Stimulated activated naive CD8-positive, alpha-beta T cell treated with anti-CD3 and anti-CD28 coated beads, Interleukin-15, amount 100 ng/mL, for 72 hours (primary cell): ENCODE results near the gene ZNF439.
"Not testable (repeated sequence)": the region's sequence is repeated elsewhere in the genome, so short reads cannot be mapped to it uniquely, and the experiment has no call there.

ENCODE experiments used
- ATAC-seq: fragments of 150-1000 bp; cut with Tn5 transposase; 2 replicates; pipeline ENCODE4 v1.10.0; 2021; ENCODE audit warnings: mild to moderate bottlenecking, moderate library complexity
- DNase-seq, 2 donors: peaks; one replicate each; pipeline ENCODE4 v3.0.0; 2021 to 2022
- H3K27ac Mint-ChIP-seq, 2 donors: one replicate each; pipeline ENCODE4 v1.8.0; 2022; ENCODE audit warnings: mild to moderate bottlenecking in 2 of 2, mixed read lengths in 2 of 2, moderate library complexity in 2 of 2
- H3K27me3 Mint-ChIP-seq: one replicate; pipeline ENCODE4 v1.8.0; 2022; ENCODE audit warnings: mixed read lengths
- H3K4me1 Mint-ChIP-seq: one replicate; pipeline ENCODE4 v1.8.0; 2022; ENCODE audit warnings: mild to moderate bottlenecking, mixed read lengths
- H3K4me3 Mint-ChIP-seq, 2 donors: one replicate each; pipeline ENCODE4 v1.8.0; 2022; ENCODE audit warnings: mild to moderate bottlenecking in 2 of 2, mixed read lengths in 2 of 2, moderate library complexity in 1 of 2
- H3K9me3 Mint-ChIP-seq, 2 donors: one replicate each; pipeline ENCODE4 v1.8.0; 2022; ENCODE audit warnings: mixed read lengths in 2 of 2

The ZNF439 gene

GRCh38 chr19:11850289-11850688, 1.8 kb downstream of the ZNF439 start:
- DNase-seq, H3K27ac Mint-ChIP-seq, ATAC-seq, H3K27me3 Mint-ChIP-seq: not testable (repeated sequence)
- Mint-ChIP-seq H3K4me1 (peaks cover 33% of the 10 kb centered on the region), H3K9me3 (peaks cover 4 to 26% of the 10 kb centered on the region in 2 donors), H3K4me3 (peak overlapping the region in 1 of 2 donors; percentile 90)

GRCh38 chr19:11853358-11853757, 4.8 kb downstream of the ZNF439 start:
- Mint-ChIP-seq H3K27ac (no peak overlapping the region), H3K4me1 (peaks cover 23% of the 10 kb centered on the region), H3K4me3 (no peak overlapping the region), H3K27me3 (no peaks in the 10 kb centered on the region), H3K9me3 (peaks cover 24 to 49% of the 10 kb centered on the region in 2 donors)
- no peak for DNase-seq
- ATAC-seq, result no peak

- Mint-ChIP-seq H3K27ac (no peak overlapping the region), H3K9me3 (peaks cover 49 to 76% of the 10 kb centered on the region in 2 donors), H3K4me1 (no peaks in the 10 kb centered on the region), H3K4me3 (no peak overlapping the region), H3K27me3 (no peaks in the 10 kb centered on the region)
- no peak for DNase-seq
- no peak for ATAC-seq
These were observed 8.2 kb downstream of the ZNF439 start for GRCh38 chr19:11856596-11857250.

GRCh38 chr19:11860721-11861120, 12.2 kb downstream of the ZNF439 start:
- no peaks in the 10 kb centered on the region for H3K4me1 Mint-ChIP-seq
- no peak overlapping the region for H3K4me3 Mint-ChIP-seq
- DNase-seq, result no peak
- no peak for ATAC-seq
- H3K27me3 Mint-ChIP-seq, result no peaks in the 10 kb centered on the region
- H3K27ac Mint-ChIP-seq, result no peak overlapping the region
- peaks cover 51 to 83% of the 10 kb centered on the region in 2 donors for H3K9me3 Mint-ChIP-seq

GRCh38 chr19:11861301-11861700, 12.8 kb downstream of the ZNF439 start:
- H3K27ac Mint-ChIP-seq, result no peak overlapping the region
- ATAC-seq (no peak), DNase-seq (no peak)
- no peaks in the 10 kb centered on the region for H3K4me1 Mint-ChIP-seq
- H3K27me3 Mint-ChIP-seq, result no peaks in the 10 kb centered on the region
- H3K4me3 Mint-ChIP-seq, result no peak overlapping the region
- H3K9me3 Mint-ChIP-seq, result peaks cover 49 to 77% of the 10 kb centered on the region in 2 donors

- not testable (repeated sequence) for H3K27me3 Mint-ChIP-seq, H3K27ac Mint-ChIP-seq, DNase-seq, ATAC-seq, H3K4me3 Mint-ChIP-seq, H3K4me1 Mint-ChIP-seq
- H3K9me3 Mint-ChIP-seq, result peaks cover 38 to 50% of the 10 kb centered on the region in 2 donors
These were observed 19.2 kb downstream of the ZNF439 start for GRCh38 chr19:11867766-11868165.

- Mint-ChIP-seq H3K4me1 (no peaks in the 10 kb centered on the region), H3K27me3 (no peaks in the 10 kb centered on the region), H3K4me3 (no peak overlapping the region), H3K9me3 (peaks cover 36 to 49% of the 10 kb centered on the region in 2 donors), H3K27ac (no peak overlapping the region)
- DNase-seq (no peak), ATAC-seq (no peak)
These were observed 19.7 kb downstream of the ZNF439 start for GRCh38 chr19:11868188-11868587.

GRCh38 chr19:11872624-11873023, 24.1 kb downstream of the ZNF439 start:
- no peak for DNase-seq
- peaks cover 27 to 33% of the 10 kb centered on the region in 2 donors for H3K9me3 Mint-ChIP-seq

GRCh38 chr19:11873762-11874161, 25.2 kb downstream of the ZNF439 start:
- H3K27me3 Mint-ChIP-seq, result no peaks in the 10 kb centered on the region
- no peak overlapping the region for H3K4me3 Mint-ChIP-seq
- ATAC-seq, result no peak
- H3K4me1 Mint-ChIP-seq, result no peaks in the 10 kb centered on the region
- no peak for DNase-seq
- peaks cover 15 to 21% of the 10 kb centered on the region in 2 donors for H3K9me3 Mint-ChIP-seq
- no peak overlapping the region for H3K27ac Mint-ChIP-seq

More at GRCh38 chr19:11872624-11873023, 24.1 kb downstream of the ZNF439 start:
- no peak for ATAC-seq
- Mint-ChIP-seq H3K4me3 (no peak overlapping the region), H3K27me3 (no peaks in the 10 kb centered on the region), H3K27ac (no peak overlapping the region), H3K4me1 (no peaks in the 10 kb centered on the region)

GRCh38 chr19:11879687-11880266, 31.3 kb downstream of the ZNF439 start:
- peak; percentile 73 for ATAC-seq
- not testable (repeated sequence) for H3K9me3 Mint-ChIP-seq, H3K27me3 Mint-ChIP-seq, H3K4me3 Mint-ChIP-seq, H3K27ac Mint-ChIP-seq, H3K4me1 Mint-ChIP-seq
- DNase-seq, result peak; percentile 33 to 41

GRCh38 chr19:11880598-11880997, 32.1 kb downstream of the ZNF439 start:
- Mint-ChIP-seq H3K9me3 (no peaks in the 10 kb centered on the region), H3K27ac (no peak overlapping the region), H3K4me1 (peaks cover 7% of the 10 kb centered on the region), H3K27me3 (no peaks in the 10 kb centered on the region), H3K4me3 (no peak overlapping the region)
- DNase-seq (no peak), ATAC-seq (no peak)

- no peaks in the 10 kb centered on the region for H3K27me3 Mint-ChIP-seq
- DNase-seq (peak; percentile 56 to 63), ATAC-seq (peak; percentile 73)
- H3K4me3 Mint-ChIP-seq, result no peak overlapping the region
- H3K27ac Mint-ChIP-seq, result no peak overlapping the region
- H3K4me1 Mint-ChIP-seq, result peaks cover 7% of the 10 kb centered on the region
- peaks cover 0 to 3% of the 10 kb centered on the region in 2 donors for H3K9me3 Mint-ChIP-seq
These were observed 32.8 kb downstream of the ZNF439 start for GRCh38 chr19:11881151-11881800.

- ATAC-seq (no peak), DNase-seq (no peak)
- Mint-ChIP-seq H3K4me3 (no peak overlapping the region), H3K9me3 (peaks cover 0 to 7% of the 10 kb centered on the region in 2 donors), H3K27ac (no peak overlapping the region), H3K4me1 (peaks cover 12% of the 10 kb centered on the region), H3K27me3 (no peaks in the 10 kb centered on the region)
These were observed 34.1 kb downstream of the ZNF439 start for GRCh38 chr19:11882606-11883005.

GRCh38 chr19:11887234-11887610, 38.7 kb downstream of the ZNF439 start:
- peak; percentile 10 for ATAC-seq
- no peak overlapping the region for H3K27ac Mint-ChIP-seq

GRCh38 chr19:11887611-11888531, 39.3 kb downstream of the ZNF439 start, which contains the start of gene ZNF69:
TSS of gene ZNF69 (plus strand) at chr19:11887782. CDS start at chr19:11887924, 142 bp downstream.
- peak; percentile 61 to 64 for DNase-seq
- Mint-ChIP-seq H3K27me3 (no peaks in the 10 kb centered on the region), H3K9me3 (peaks cover 0 to 7% of the 10 kb centered on the region in 2 donors), H3K27ac (peak within 1 kb of the TSS; percentile 46 to 91), H3K4me3 (peak within 1 kb of the TSS; percentile 94), H3K4me1 (peaks cover 27% of the 10 kb centered on the region)
- peak; percentile 96 for ATAC-seq

More at GRCh38 chr19:11887234-11887610, 38.7 kb downstream of the ZNF439 start:
- H3K4me3 Mint-ChIP-seq, result peak overlapping the region; percentile 94
- H3K9me3 Mint-ChIP-seq, result peaks cover 0 to 7% of the 10 kb centered on the region in 2 donors
- DNase-seq, result no peak
- no peaks in the 10 kb centered on the region for H3K27me3 Mint-ChIP-seq
- peaks cover 27% of the 10 kb centered on the region for H3K4me1 Mint-ChIP-seq
